Vagina (tissue), 2 donors: ENCODE data around the gene IL1RN. TPM values are rescaled to one million over a fixed set of nuclear protein-coding genes. Genes with fewer than 3 reads are reported as not detected.

Source experiments
- DNase-seq, 2 donors: peaks; one replicate each; pipeline ENCODE4 v3.0.0-alpha.2; 2017; ENCODE audit errors: extremely low spot score in 2 of 2
- H3K27ac ChIP-seq: fragments of 200-600 bp; sonication (generic); one replicate; pipeline ENCODE4 v1.5.1; 2019
- H3K27me3 ChIP-seq: fragments of 200-600 bp; sonication (generic); one replicate; pipeline ENCODE4 v1.5.1; 2019
- H3K36me3 ChIP-seq, 2 donors: fragments of 200-600 bp; sonication (generic); one replicate each; pipeline ENCODE4 v1.5.1; 2017 to 2019
- H3K4me1 ChIP-seq: fragments of 200-600 bp; sonication (generic); one replicate; pipeline ENCODE4 v1.5.1; 2019
- H3K4me3 ChIP-seq, 2 donors: fragments of 200-600 bp; sonication (generic); 1 replicate in 1 of 2; 2 replicates in 1 of 2; pipeline ENCODE4 v1.5.1; 2016 to 2019
- H3K9me3 ChIP-seq: fragments of 200-600 bp; sonication (generic); one replicate; pipeline ENCODE4 v1.5.1; 2019
- CTCF ChIP-seq, 3 experiments: fragments of 450-650 bp in 2 of 3; fragments of 200-600 bp in 1 of 3; sonication (generic) in 1 of 3; IDR thresholded peaks; one replicate each; pipeline ENCODE4 v1.5.1; 2017 to 2019; ENCODE audit warnings: antibody characterized with exemption in 3 of 3, mild to moderate bottlenecking in 2 of 3, moderate library complexity in 2 of 3
- POLR2A ChIP-seq, 2 donors: fragments of 450-650 bp; IDR thresholded peaks; one replicate each; pipeline ENCODE4 v1.6.1; 2017; ENCODE audit warnings: antibody characterized with exemption in 2 of 2, mild to moderate bottlenecking in 2 of 2, moderate library complexity in 2 of 2
- POLR2AphosphoS5 ChIP-seq, 2 donors: sonication (generic); formaldehyde crosslinking; IDR thresholded peaks; one replicate each; pipeline ENCODE4 v1.9.0; 2017; ENCODE audit warnings: antibody characterized with exemption in 2 of 2, mild to moderate bottlenecking in 2 of 2, low read depth in 1 of 2; ENCODE audit not compliant: insufficient read depth in 1 of 2
- intact Hi-C: fragments of 100-400 bp; cut with DNase I; formaldehyde crosslinking; loops from one replicate; pipeline ENCODE4 v1.15.1; 2023
- total RNA-seq: library from RNA; depleted of rRNA; stranded (reverse); fragments of >200 nt; gene quantifications from one replicate; pipeline ENCODE4 v1.2.3, GENCODE V29; 2016

Gene IL1RN
- total RNA-seq, 1 donor from 2014 or later = 253 TPM

GRCh38 chr2:113098041-113098440 is 29.4 kb upstream of the IL1RN start:
- no peak for DNase-seq
- H3K9me3 ChIP-seq = no peaks in the 10 kb centered on the region
- TF ChIP-seq POLR2A (IDR thresholded peaks at IDR 0.05) = no peak
- TF ChIP-seq POLR2AphosphoS5 (IDR thresholded peaks at IDR 0.05; ENCODE audit: insufficient read depth in 1 of 2, low read depth in 1 of 2) = no peak
- no peak for TF ChIP-seq CTCF (IDR thresholded peaks at IDR 0.05)
- H3K4me1 ChIP-seq = no peaks in the 10 kb centered on the region
- intact Hi-C loops = no loop called here
- H3K36me3 ChIP-seq = no peaks in the 10 kb centered on the region
- H3K4me3 ChIP-seq = no peak overlapping the region
- H3K27ac ChIP-seq = no peak overlapping the region
- no peaks in the 10 kb centered on the region for H3K27me3 ChIP-seq

- intact Hi-C loops = no loop called here
- TF ChIP-seq POLR2AphosphoS5 (IDR thresholded peaks at IDR 0.05; ENCODE audit: insufficient read depth in 1 of 2, low read depth in 1 of 2) (no peak), POLR2A (IDR thresholded peaks at IDR 0.05) (no peak), CTCF (IDR thresholded peaks at IDR 0.05) (no peak)
- no peak for DNase-seq
- Histone ChIP-seq H3K4me1 (no peaks in the 10 kb centered on the region), H3K27ac (no peak overlapping the region), H3K27me3 (no peaks in the 10 kb centered on the region), H3K36me3 (no peaks in the 10 kb centered on the region), H3K4me3 (no peak overlapping the region), H3K9me3 (no peaks in the 10 kb centered on the region)
Observed at GRCh38 chr2:113098532-113098931, 28.9 kb upstream of the IL1RN start.

- H3K27me3 ChIP-seq = no peaks in the 10 kb centered on the region
- H3K4me1 ChIP-seq = no peaks in the 10 kb centered on the region
- intact Hi-C loops = loop anchor here (5.0 kb wide), 1 partner anchor 1270 kb away; no protein-coding TSS in a partner anchor
- no peak for DNase-seq
- H3K9me3 ChIP-seq = no peaks in the 10 kb centered on the region
- no peaks in the 10 kb centered on the region for H3K36me3 ChIP-seq
- TF ChIP-seq POLR2AphosphoS5 (IDR thresholded peaks at IDR 0.05; ENCODE audit: insufficient read depth in 1 of 2, low read depth in 1 of 2) (no peak), CTCF (IDR thresholded peaks at IDR 0.05) (no peak), POLR2A (IDR thresholded peaks at IDR 0.05) (no peak)
- H3K27ac ChIP-seq = no peak overlapping the region
- no peak overlapping the region for H3K4me3 ChIP-seq
Observed at GRCh38 chr2:113102133-113102532, 25.3 kb upstream of the IL1RN start.

- Histone ChIP-seq H3K9me3 (no peaks in the 10 kb centered on the region), H3K4me1 (no peaks in the 10 kb centered on the region), H3K27me3 (no peaks in the 10 kb centered on the region), H3K4me3 (no peak overlapping the region), H3K27ac (no peak overlapping the region), H3K36me3 (no peaks in the 10 kb centered on the region)
- DNase-seq = no peak
- intact Hi-C loops = loop anchor here (5.0 kb wide), 1 partner anchor 1269 kb away; no protein-coding TSS in a partner anchor
- TF ChIP-seq POLR2AphosphoS5 (IDR thresholded peaks at IDR 0.05; ENCODE audit: insufficient read depth in 1 of 2, low read depth in 1 of 2) = no peak
Observed at GRCh38 chr2:113103277-113103676, 24.1 kb upstream of the IL1RN start.

GRCh38 chr2:113104054-113104611 is 23.3 kb upstream of the IL1RN start:
- Histone ChIP-seq H3K36me3 (no peaks in the 10 kb centered on the region), H3K27me3 (no peaks in the 10 kb centered on the region), H3K9me3 (no peaks in the 10 kb centered on the region), H3K27ac (no peak overlapping the region), H3K4me1 (no peaks in the 10 kb centered on the region), H3K4me3 (no peak overlapping the region)
- intact Hi-C loops = loop anchor here (5.0 kb wide), 1 partner anchor 1268 kb away; no protein-coding TSS in a partner anchor
- no peak for DNase-seq
- no peak for TF ChIP-seq POLR2AphosphoS5 (IDR thresholded peaks at IDR 0.05; ENCODE audit: insufficient read depth in 1 of 2, low read depth in 1 of 2)
- TF ChIP-seq CTCF (IDR thresholded peaks at IDR 0.05) = no peak
- TF ChIP-seq POLR2A (IDR thresholded peaks at IDR 0.05) = no peak
